Naive thymus-derived CD8-positive, alpha-beta T cell (primary cell): Measurements from ENCODE around the gene ATP2A1. TPM values are rescaled to one million over a fixed set of nuclear protein-coding genes. Genes with fewer than 3 reads are reported as not detected.
"Not testable (repeated sequence)": the region's sequence is repeated elsewhere in the genome, so short reads cannot be mapped to it uniquely, and the experiment has no call there.

Source experiments
- ATAC-seq, 2 donors: fragments of 150-1000 bp; cut with Tn5 transposase in 1 of 2; sonication (Bioruptor Pico), chemical (Tn5 transposase) in 1 of 2; 1 replicate in 1 of 2; 2 replicates in 1 of 2; pipeline ENCODE4 v1.10.0; 2021; ENCODE audit warnings: mild to moderate bottlenecking in 2 of 2, moderate library complexity in 2 of 2
- POLR2A ChIA-PET: fragments of 350-600 bp; sonication (Branson Sonifier 250); formaldehyde crosslinking; loops from one replicate; lab custom pipeline; 2021; ENCODE audit warnings: antibody characterized with exemption; lab: Charles Lee
- DNase-seq, 10 donors: peaks; one replicate each; pipeline versions ENCODE4 v3.0.0 to v3.0.0-alpha.2; 2020 to 2022
- H3K27ac Mint-ChIP-seq, 10 donors: one replicate each; pipeline ENCODE4 v1.8.0; 2020 to 2022; ENCODE audit warnings: mild to moderate bottlenecking in 10 of 10, mixed read lengths in 10 of 10, moderate library complexity in 4 of 10, inconsistent platforms in 1 of 10
- H3K27me3 Mint-ChIP-seq, 5 donors: one replicate each; pipeline ENCODE4 v1.8.0; 2021 to 2022; ENCODE audit warnings: mixed read lengths in 5 of 5
- H3K36me3 Mint-ChIP-seq, 3 donors: one replicate each; pipeline ENCODE4 v1.8.0; 2020 to 2022; ENCODE audit warnings: mixed read lengths in 3 of 3, mild to moderate bottlenecking in 2 of 3, inconsistent platforms in 1 of 3
- H3K4me1 Mint-ChIP-seq, 4 donors: one replicate each; pipeline ENCODE4 v1.8.0; 2021 to 2022; ENCODE audit warnings: mixed read lengths in 4 of 4
- H3K4me3 Mint-ChIP-seq, 10 donors: one replicate each; pipeline ENCODE4 v1.8.0; 2020 to 2022; ENCODE audit warnings: mild to moderate bottlenecking in 10 of 10, mixed read lengths in 10 of 10, moderate library complexity in 6 of 10, inconsistent platforms in 1 of 10
- H3K9me3 Mint-ChIP-seq, 9 donors: one replicate each; pipeline ENCODE4 v1.8.0; 2020 to 2022; ENCODE audit warnings: mixed read lengths in 9 of 9, mild to moderate bottlenecking in 3 of 9, inconsistent platforms in 1 of 9, moderate library complexity in 1 of 9
- polyA plus RNA-seq, 3 donors: library from polyadenylated mRNA; unstranded; fragments of 300-500 nt; fragmentation: Illumina TruSeq; gene quantifications; one replicate each; pipeline ENCODE4 v1.2.3, GENCODE V29; 2021
- total RNA-seq, 8 experiments: library from RNA in 2 of 8; stranded (reverse) in 2 of 8; gene quantifications; one replicate each; pipeline ENCODE4 v1.2.3 and lab custom pipeline; 2021 to 2026

The ATP2A1 gene
- total and polyA plus RNA-seq, 5 experiments from 2014 or later = 0.58 to 1.2 TPM; not detected in 3

- Mint-ChIP-seq H3K27ac (peak overlapping the region in 1 of 10 donors; percentile 38), H3K27me3 (peaks cover 4 to 13% (median 11%) of the 10 kb centered on the region in 5 donors), H3K9me3 (no peaks in the 10 kb centered on the region), H3K36me3 (no peaks in the 10 kb centered on the region), H3K4me3 (no peak overlapping the region), H3K4me1 (peaks cover 7 to 16% (median 15%) of the 10 kb centered on the region in 4 donors)
- ATAC-seq (no peak), DNase-seq (no peak)
- POLR2A ChIA-PET = no interaction called here
Measured at GRCh38 chr16:28883221-28883996, 5.1 kb downstream of the ATP2A1 start.

- no peak overlapping the region for H3K4me3 Mint-ChIP-seq
- peak overlapping the region in 1 of 10 donors; percentile 38 for H3K27ac Mint-ChIP-seq
- no peak for DNase-seq
- H3K9me3 Mint-ChIP-seq = no peaks in the 10 kb centered on the region
- H3K27me3 Mint-ChIP-seq = peaks cover 4 to 13% (median 11%) of the 10 kb centered on the region in 5 donors
- POLR2A ChIA-PET = interaction anchor here (1.0 kb wide), 1 partner anchor 62 kb away, joined by 5 read pairs; the partner anchor contains the start of gene ATXN2L
- H3K4me1 Mint-ChIP-seq = peaks cover 7 to 12% (median 11%) of the 10 kb centered on the region in 4 donors
- H3K36me3 Mint-ChIP-seq = no peaks in the 10 kb centered on the region
- ATAC-seq = no peak
Measured at GRCh38 chr16:28884045-28884444, 5.8 kb downstream of the ATP2A1 start.

- peaks cover 0 to 8% (median 2%) of the 10 kb centered on the region in 5 donors for H3K27me3 Mint-ChIP-seq
- H3K36me3 Mint-ChIP-seq = no peaks in the 10 kb centered on the region
- no peaks in the 10 kb centered on the region for H3K9me3 Mint-ChIP-seq
- no peak overlapping the region for H3K27ac Mint-ChIP-seq
- peaks cover 0 to 1% (median 0%) of the 10 kb centered on the region in 4 donors for H3K4me1 Mint-ChIP-seq
- POLR2A ChIA-PET = no interaction called here
- H3K4me3 Mint-ChIP-seq = no peak overlapping the region
- DNase-seq (no peak), ATAC-seq (no peak)
Measured at GRCh38 chr16:28886945-28887344, 8.7 kb downstream of the ATP2A1 start.

GRCh38 chr16:28890355-28890754 lies 12.1 kb downstream of the ATP2A1 start:
- not testable (repeated sequence) for H3K9me3 Mint-ChIP-seq, H3K27me3 Mint-ChIP-seq, DNase-seq, ATAC-seq, H3K27ac Mint-ChIP-seq, H3K4me1 Mint-ChIP-seq, H3K36me3 Mint-ChIP-seq, H3K4me3 Mint-ChIP-seq
- POLR2A ChIA-PET = interaction anchor here (0.6 kb wide), 1 partner anchor 19 kb away, joined by 3 read pairs; no protein-coding TSS in a partner anchor

DNA sequence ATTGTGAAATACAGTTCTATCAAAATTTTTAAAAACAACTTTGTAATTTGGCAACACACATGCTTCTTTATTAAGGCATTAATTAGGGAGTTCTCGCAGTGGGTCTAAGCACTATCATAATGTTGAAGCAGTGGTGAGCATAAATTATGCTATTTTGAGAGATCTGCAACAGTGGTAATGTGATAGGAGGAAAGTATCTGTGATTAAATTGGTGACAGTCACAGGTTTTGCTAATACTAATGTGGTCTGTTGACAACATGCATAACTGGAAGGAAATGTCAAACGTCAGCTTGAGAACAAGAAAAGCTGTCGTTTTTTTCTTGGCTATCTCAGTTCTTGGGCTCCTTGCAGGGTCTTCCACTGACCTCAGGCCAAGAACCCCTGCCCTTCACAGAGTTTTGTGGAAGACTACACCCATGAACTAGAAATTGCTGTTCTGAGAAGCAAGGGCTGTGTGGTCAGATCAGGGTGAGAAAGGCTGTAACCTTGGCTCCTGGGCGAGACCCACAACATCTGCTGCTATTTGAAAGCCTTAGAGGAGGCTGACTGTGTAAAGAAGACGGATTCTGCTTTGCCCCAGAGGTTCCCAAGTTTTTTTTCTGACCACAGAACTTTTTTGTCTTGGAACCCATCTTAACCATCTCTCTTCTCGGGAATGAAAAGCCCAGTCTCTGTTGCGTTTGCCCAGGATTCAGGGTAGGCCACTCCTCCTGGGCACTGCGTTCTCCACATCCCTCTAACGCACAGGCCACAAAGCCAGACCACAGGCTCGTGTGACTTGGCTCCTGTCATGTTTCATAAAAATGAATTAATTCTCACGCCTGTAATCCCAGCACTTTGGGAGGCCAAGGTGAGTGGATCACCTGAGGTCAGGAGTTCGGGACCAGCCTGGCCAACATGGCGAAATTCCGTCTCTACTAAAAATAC lies 13.9 kb downstream of the ATP2A1 start:
- H3K4me1 Mint-ChIP-seq = peaks cover 0 to 7% (median 0%) of the 10 kb centered on the region in 4 donors
- H3K4me3 Mint-ChIP-seq = no peak overlapping the region
- peaks cover 0 to 2% (median 0%) of the 10 kb centered on the region in 5 donors for H3K27me3 Mint-ChIP-seq
- POLR2A ChIA-PET = no interaction called here
- no peaks in the 10 kb centered on the region for H3K36me3 Mint-ChIP-seq
- H3K9me3 Mint-ChIP-seq = no peaks in the 10 kb centered on the region
- H3K27ac Mint-ChIP-seq = peak overlapping the region in 1 of 10 donors; percentile 63
- no peak for ATAC-seq
- DNase-seq = no peak

DNA sequence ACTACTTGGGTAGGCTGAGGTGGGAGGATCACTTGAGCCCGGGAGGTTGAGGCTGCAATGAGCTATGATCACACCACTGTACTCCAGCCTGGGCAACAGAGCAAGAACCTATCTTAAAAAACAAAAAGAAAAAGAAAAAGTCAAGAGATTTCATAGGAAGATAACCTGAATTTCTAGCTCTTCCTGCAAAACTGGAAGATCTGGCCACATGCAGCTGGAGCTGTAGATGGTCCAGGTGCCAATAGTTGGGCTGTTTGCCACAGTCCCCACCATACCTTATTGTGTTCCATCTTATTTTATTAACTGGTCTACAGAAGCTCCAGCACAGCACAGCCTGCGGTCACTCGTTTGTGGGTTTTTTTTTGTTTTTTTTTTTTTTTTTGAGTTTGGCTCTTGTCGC lies 15.0 kb downstream of the ATP2A1 start:
- ATAC-seq (no peak), DNase-seq (no peak)
- H3K27me3 Mint-ChIP-seq = peaks cover 0 to 2% (median 0%) of the 10 kb centered on the region in 5 donors
- H3K4me3 Mint-ChIP-seq = no peak overlapping the region
- H3K9me3 Mint-ChIP-seq = no peaks in the 10 kb centered on the region
- POLR2A ChIA-PET = no interaction called here
- peaks cover 0 to 7% (median 0%) of the 10 kb centered on the region in 4 donors for H3K4me1 Mint-ChIP-seq
- H3K36me3 Mint-ChIP-seq = no peaks in the 10 kb centered on the region
- H3K27ac Mint-ChIP-seq = no peak overlapping the region

DNA sequence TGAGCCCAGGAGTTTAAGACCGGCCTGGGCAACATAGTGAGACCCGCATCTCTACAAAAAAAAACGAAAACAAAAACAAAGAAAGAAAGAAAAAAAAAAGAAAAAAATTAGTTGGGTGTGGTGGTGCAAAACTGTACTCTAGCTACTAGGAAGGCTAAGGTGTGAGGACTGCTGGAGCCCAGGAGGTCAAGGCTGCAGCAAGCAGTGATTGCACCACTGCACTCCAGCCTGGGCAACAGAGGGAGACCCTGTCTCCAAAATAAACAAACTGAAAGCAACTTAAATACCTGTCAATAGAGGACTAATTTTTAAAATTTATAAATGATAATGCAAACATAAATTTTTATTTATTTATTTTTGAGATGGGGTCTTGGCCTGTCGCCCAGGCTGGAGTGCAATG lies 17.3 kb downstream of the ATP2A1 start:
- no peak overlapping the region for H3K4me3 Mint-ChIP-seq
- no peak for ATAC-seq
- H3K36me3 Mint-ChIP-seq = no peaks in the 10 kb centered on the region
- peak overlapping the region in 1 of 10 donors; percentile 49 for H3K27ac Mint-ChIP-seq
- no peaks in the 10 kb centered on the region for H3K9me3 Mint-ChIP-seq
- DNase-seq = no peak
- peaks cover 0 to 7% (median 1%) of the 10 kb centered on the region in 4 donors for H3K4me1 Mint-ChIP-seq
- H3K27me3 Mint-ChIP-seq = peaks cover 0 to 2% (median 0%) of the 10 kb centered on the region in 5 donors
- POLR2A ChIA-PET = interaction anchor here (0.6 kb wide), 1 partner anchor 21 kb away, joined by 3 read pairs; no protein-coding TSS in a partner anchor

GRCh38 chr16:28897826-28898225 lies 19.5 kb downstream of the ATP2A1 start:
- no peaks in the 10 kb centered on the region for H3K9me3 Mint-ChIP-seq
- no peak for ATAC-seq
- peaks cover 0 to 2% (median 0%) of the 10 kb centered on the region in 5 donors for H3K27me3 Mint-ChIP-seq
- peak overlapping the region in 1 of 10 donors; percentile 44 for H3K27ac Mint-ChIP-seq
- no peak for DNase-seq
- no peak overlapping the region for H3K4me3 Mint-ChIP-seq
- H3K4me1 Mint-ChIP-seq = peaks cover 2 to 7% (median 2%) of the 10 kb centered on the region in 4 donors
- POLR2A ChIA-PET = no interaction called here
- no peaks in the 10 kb centered on the region for H3K36me3 Mint-ChIP-seq

DNA sequence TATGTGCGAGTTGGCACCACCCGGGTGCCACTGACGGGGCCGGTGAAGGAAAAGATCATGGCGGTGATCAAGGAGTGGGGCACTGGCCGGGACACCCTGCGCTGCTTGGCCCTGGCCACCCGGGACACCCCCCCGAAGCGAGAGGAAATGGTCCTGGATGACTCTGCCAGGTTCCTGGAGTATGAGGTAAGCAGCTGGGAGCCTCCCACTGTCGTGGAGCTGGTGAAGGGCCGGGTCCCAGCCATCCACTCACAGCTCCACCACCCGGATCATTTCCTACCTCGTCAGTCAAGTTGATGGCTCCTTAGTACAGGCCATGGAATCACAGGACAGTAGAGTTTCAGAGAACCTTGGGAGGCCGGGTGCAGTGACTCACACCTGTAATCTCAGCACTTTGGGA lies 20.0 kb downstream of the ATP2A1 start:
- Mint-ChIP-seq H3K4me1 (peaks cover 3 to 11% (median 4%) of the 10 kb centered on the region in 4 donors), H3K27me3 (peaks cover 0 to 2% (median 0%) of the 10 kb centered on the region in 5 donors), H3K36me3 (no peaks in the 10 kb centered on the region), H3K27ac (no peak overlapping the region), H3K9me3 (no peaks in the 10 kb centered on the region), H3K4me3 (no peak overlapping the region)
- DNase-seq = no peak
- no peak for ATAC-seq
- POLR2A ChIA-PET = no interaction called here

DNA sequence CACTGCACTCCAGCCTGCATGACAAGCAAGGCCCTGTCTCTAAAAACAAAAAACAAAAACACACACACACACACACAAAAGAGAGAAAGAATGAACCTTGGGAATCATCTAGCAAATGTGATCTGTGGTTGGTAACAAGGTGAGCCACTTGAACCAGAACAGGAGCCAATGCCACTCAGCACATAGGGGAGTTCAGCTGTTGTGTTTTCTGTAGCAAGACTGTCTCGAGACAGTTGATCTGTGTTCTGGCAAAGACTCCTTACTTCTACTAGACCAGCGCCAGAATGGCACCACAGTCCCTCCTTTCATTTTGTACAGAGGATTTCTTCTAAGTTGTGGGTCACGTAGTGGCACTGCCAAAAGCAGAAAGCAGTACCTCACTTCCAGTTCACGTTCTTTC lies 20.7 kb downstream of the ATP2A1 start:
- Mint-ChIP-seq H3K27ac (no peak overlapping the region), H3K9me3 (no peaks in the 10 kb centered on the region), H3K27me3 (peaks cover 0 to 2% (median 0%) of the 10 kb centered on the region in 5 donors), H3K36me3 (no peaks in the 10 kb centered on the region), H3K4me3 (no peak overlapping the region), H3K4me1 (peaks cover 3 to 11% (median 4%) of the 10 kb centered on the region in 4 donors)
- POLR2A ChIA-PET = no interaction called here
- DNase-seq (no peak), ATAC-seq (no peak)

DNA sequence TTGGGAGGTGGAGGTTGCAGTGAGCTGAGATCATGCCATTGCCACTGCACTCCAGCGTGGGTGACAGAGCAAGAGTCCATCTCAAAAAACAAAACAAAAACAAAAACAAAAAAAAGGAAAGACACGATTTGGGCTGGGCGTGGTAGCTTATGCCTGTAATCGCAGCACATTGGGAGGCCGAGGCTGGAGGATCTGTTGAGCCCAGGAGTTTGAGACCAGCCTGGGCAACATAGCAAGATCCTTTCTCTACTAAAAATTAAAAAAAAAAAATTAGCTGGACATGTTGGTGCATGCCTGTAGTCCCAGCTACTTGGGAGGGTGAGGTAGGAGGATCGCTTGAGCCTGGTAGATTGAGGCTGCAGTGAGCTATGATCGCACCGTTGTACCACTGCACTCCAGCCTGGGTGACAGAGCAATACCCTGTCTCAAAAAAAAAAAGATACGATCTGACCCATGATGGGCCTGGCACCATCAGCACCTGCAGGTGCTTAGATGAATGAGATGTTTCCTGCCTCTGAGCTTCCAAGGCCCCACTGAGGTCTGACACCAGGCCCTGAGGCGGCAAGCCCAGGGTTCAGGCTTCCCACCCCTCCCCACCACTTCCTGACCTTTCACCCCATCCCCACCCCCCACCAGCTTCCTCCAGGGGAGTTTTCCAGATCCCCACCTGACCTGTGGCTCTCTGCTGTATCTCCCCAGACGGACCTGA lies 21.7 kb downstream of the ATP2A1 start:
- Mint-ChIP-seq H3K4me1 (peaks cover 3 to 11% (median 5%) of the 10 kb centered on the region in 4 donors), H3K4me3 (no peak overlapping the region), H3K9me3 (no peaks in the 10 kb centered on the region), H3K36me3 (peaks cover 0 to under 1% (median 0%) of the 10 kb centered on the region in 3 donors), H3K27ac (peak overlapping the region in 1 of 10 donors; percentile 67), H3K27me3 (no peaks in the 10 kb centered on the region)
- ATAC-seq = no peak
- POLR2A ChIA-PET = interaction anchor here (0.6 to 0.7 kb wide), 2 partner anchors 9 to 15 kb away, joined by 3 read pairs; no protein-coding TSS in a partner anchor
- no peak for DNase-seq

DNA sequence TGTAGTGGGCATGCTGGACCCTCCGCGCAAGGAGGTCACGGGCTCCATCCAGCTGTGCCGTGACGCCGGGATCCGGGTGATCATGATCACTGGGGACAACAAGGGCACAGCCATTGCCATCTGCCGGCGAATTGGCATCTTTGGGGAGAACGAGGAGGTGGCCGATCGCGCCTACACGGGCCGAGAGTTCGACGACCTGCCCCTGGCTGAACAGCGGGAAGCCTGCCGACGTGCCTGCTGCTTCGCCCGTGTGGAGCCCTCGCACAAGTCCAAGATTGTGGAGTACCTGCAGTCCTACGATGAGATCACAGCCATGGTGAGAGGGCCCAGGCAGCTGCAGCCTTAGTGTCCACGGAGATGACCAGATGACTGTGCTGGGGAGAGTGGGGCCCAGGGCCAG lies 22.3 kb downstream of the ATP2A1 start:
- Mint-ChIP-seq H3K9me3 (no peaks in the 10 kb centered on the region), H3K27me3 (no peaks in the 10 kb centered on the region), H3K36me3 (peaks cover 0 to 2% (median 0%) of the 10 kb centered on the region in 3 donors), H3K4me3 (no peak overlapping the region), H3K27ac (no peak overlapping the region), H3K4me1 (peaks cover 3 to 11% (median 5%) of the 10 kb centered on the region in 4 donors)
- no peak for DNase-seq
- POLR2A ChIA-PET = interaction anchor here (0.7 kb wide), 2 partner anchors 16 to 38 kb away, joined by 3 read pairs; no protein-coding TSS in a partner anchor
- no peak for ATAC-seq
